Measurements from ENCODE around the gene CUBN. TPM values are rescaled to one million over a fixed set of nuclear protein-coding genes. Genes with fewer than 3 reads are reported as not detected.

CUBN gene
- total and polyA plus RNA-seq, 10 of the 15 experiments (the other 5 are each of a cell fraction or from before 2014, with no cell fraction given) = under 0.01 to 0.14 (median 0.02) TPM; not detected in 6

DNA sequence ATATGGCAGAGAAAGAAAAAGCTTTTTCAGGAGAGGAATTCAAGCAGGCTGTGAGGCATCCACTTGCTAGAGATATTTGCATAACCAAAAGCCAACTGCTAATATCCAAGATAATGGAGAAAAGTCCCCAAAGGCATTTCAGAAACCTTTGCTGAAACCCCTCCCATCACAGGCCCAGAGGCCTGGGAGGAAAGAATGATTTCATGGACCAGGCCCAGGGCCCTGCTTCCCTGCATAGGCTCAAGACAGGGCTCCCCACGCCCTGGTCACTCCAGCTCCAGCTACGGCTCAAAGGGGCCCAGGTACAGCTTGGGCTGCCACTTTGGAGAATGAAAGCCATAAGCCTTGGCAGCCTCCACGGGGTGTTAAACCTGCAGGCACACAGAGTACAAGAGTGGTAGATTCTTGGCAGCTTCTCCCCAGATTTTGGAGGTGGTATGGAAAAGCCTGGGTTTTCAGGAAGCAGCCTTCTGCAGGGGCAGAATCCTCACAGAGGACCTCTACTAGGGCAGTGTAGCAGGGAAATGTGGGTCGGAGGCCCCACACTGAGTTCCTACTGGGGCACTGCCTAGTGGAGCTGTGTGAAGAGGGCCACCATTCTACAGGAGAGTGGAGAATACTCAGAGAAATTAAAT is 306.8 kb downstream of the CUBN start:
- TF ChIP-seq ATF7 (IDR thresholded peaks at IDR 0.05; ENCODE audit: low read depth) (no peak), NR2F1 (conservative IDR thresholded peaks at IDR 0.05) (no peak), ELK1 (IDR thresholded peaks at IDR 0.05; ENCODE audit: low read depth, low read length) (no peak), HDAC6 (IDR thresholded peaks at IDR 0.05; ENCODE audit: unreplicated experiment) (no peak), HDAC2 (IDR thresholded peaks at IDR 0.05) (no peak), ESRRA (IDR thresholded peaks at IDR 0.05; ENCODE audit: low read length) (no peak)
- Histone ChIP-seq H3K9me3 (replicated peaks; ENCODE audit: control insufficient read depth, insufficient read depth, low read length) (peaks cover 4% of the 10 kb centered on the region; the same call in 2 of the 3 replicates), H3K9ac (ENCODE audit: control insufficient read depth, insufficient read depth, low read length) (no peak overlapping the region), H3K4me3 (no peak overlapping the region), H3K79me2 (ENCODE audit: control insufficient read depth, insufficient read depth, low read length) (no peaks in the 10 kb centered on the region), H3K4me2 (ENCODE audit: control insufficient read depth, insufficient read depth) (no peak overlapping the region), H3K36me3 (ENCODE audit: control insufficient read depth in 2 of 2, insufficient read depth in 2 of 2, low read length in 1 of 2) (no peaks in the 10 kb centered on the region), H3K27ac (ENCODE audit: control insufficient read depth, insufficient read depth) (no peak overlapping the region), H2AFZ (ENCODE audit: control insufficient read depth, low read depth, low read length) (no peak overlapping the region), H3K27me3 (replicated peaks in 1 of 2; ENCODE audit: control insufficient read depth in 2 of 2, insufficient read depth in 2 of 2, low read length in 1 of 2) (no peaks in the 10 kb centered on the region; a peak in 1 of 4 replicates), H3K4me1 (ENCODE audit: control insufficient read depth, insufficient read depth, low read length) (no peaks in the 10 kb centered on the region), H4K20me1 (ENCODE audit: control insufficient read depth, insufficient read depth) (no peaks in the 10 kb centered on the region)
- in situ Hi-C loops (cut with MboI) = loop anchor here (25.0 kb wide), 1 partner anchor 1839 kb away; the partner anchor contains the start of genes ARL5B and NSUN6
- intact Hi-C loops (cut with micrococcal nuclease; ENCODE audit: unreplicated experiment) = no loop called here
- FAIRE-seq (no peak), DNase-seq (ENCODE audit: low read depth, low spot score) (no peak), ATAC-seq (no peak)
- ChIA-PET CTCF (no interaction called here), RAD21 (ENCODE audit: unreplicated experiment) (no interaction called here), SMC1A (ENCODE audit: uncharacterized antibody, unreplicated experiment) (interaction anchor here (1.2 kb wide), 1 partner anchor 31 kb away, joined by 3 read pairs; no protein-coding TSS in a partner anchor), POLR2A (no interaction called here)
- WGBS (ENCODE audit: insufficient coverage, insufficient replicate concordance, low lambda C conversion rate, missing lambda C conversion rate) = 17% methylated on average over 4 of the region's 4 CpGs
- no TSS peak for BruUV-seq (replicated peaks)

- H3K27me3 ChIP-seq (replicated peaks in 1 of 2; ENCODE audit: control insufficient read depth in 2 of 2, insufficient read depth in 2 of 2, low read length in 1 of 2) = no peaks in the 10 kb centered on the region; a peak in 1 of 4 replicates
- ATAC-seq = no peak
- no peaks in the 10 kb centered on the region for H4K20me1 ChIP-seq (ENCODE audit: control insufficient read depth, insufficient read depth)
- WGBS (ENCODE audit: insufficient coverage, insufficient replicate concordance, low lambda C conversion rate, missing lambda C conversion rate) = 56% methylated on average over 2 of the region's 2 CpGs
- no peak overlapping the region for H3K27ac ChIP-seq (ENCODE audit: control insufficient read depth, insufficient read depth)
- H3K9ac ChIP-seq (ENCODE audit: control insufficient read depth, insufficient read depth, low read length) = no peak overlapping the region
- BruUV-seq (replicated peaks) = no TSS peak
- intact Hi-C loops (cut with micrococcal nuclease; ENCODE audit: unreplicated experiment) = no loop called here
- SMC1A ChIA-PET (ENCODE audit: uncharacterized antibody, unreplicated experiment) = no interaction called here
- H3K9me3 ChIP-seq (replicated peaks; ENCODE audit: control insufficient read depth, insufficient read depth, low read length) = peaks cover 4% of the 10 kb centered on the region; the same call in 2 of the 3 replicates
- CTCF ChIA-PET = interaction anchor here (1.1 kb wide), 1 partner anchor 44 kb away, joined by 3 read pairs; no protein-coding TSS in a partner anchor
- in situ Hi-C loops (cut with MboI) = loop anchor here (25.0 kb wide), 1 partner anchor 1840 kb away; the partner anchor contains the start of genes ARL5B and NSUN6
- RAD21 ChIA-PET (ENCODE audit: unreplicated experiment) = no interaction called here
- POLR2A ChIA-PET = no interaction called here
- DNase-seq (ENCODE audit: low read depth, low spot score) = no peak
- no peak for FAIRE-seq
- no peak overlapping the region for H2AFZ ChIP-seq (ENCODE audit: control insufficient read depth, low read depth, low read length)
- no peak overlapping the region for H3K4me3 ChIP-seq
- no peaks in the 10 kb centered on the region for H3K79me2 ChIP-seq (ENCODE audit: control insufficient read depth, insufficient read depth, low read length)
- no peaks in the 10 kb centered on the region for H3K4me1 ChIP-seq (ENCODE audit: control insufficient read depth, insufficient read depth, low read length)
- H3K36me3 ChIP-seq (ENCODE audit: control insufficient read depth in 2 of 2, insufficient read depth in 2 of 2, low read length in 1 of 2) = no peaks in the 10 kb centered on the region
- no peak overlapping the region for H3K4me2 ChIP-seq (ENCODE audit: control insufficient read depth, insufficient read depth)
- TF ChIP-seq EED (IDR thresholded peaks at IDR 0.05; ENCODE audit: low read depth) (no peak), NFXL1 (IDR thresholded peaks at IDR 0.05; ENCODE audit: borderline replicate concordance) (no peak), WRNIP1 (IDR thresholded peaks at IDR 0.05; ENCODE audit: borderline replicate concordance, low read depth, low read length) (no peak), ZNF384 (IDR thresholded peaks at IDR 0.05; ENCODE audit: borderline replicate concordance, low read depth, low read length) (no peak), ZNF274 (IDR thresholded peaks at IDR 0.05; ENCODE audit: insufficient read depth, insufficient read length) (no peak), HDAC2 (IDR thresholded peaks at IDR 0.05) (no peak), SMC3 (IDR thresholded peaks at IDR 0.05; ENCODE audit: borderline replicate concordance, low read length) (no peak)
- TF ChIP-seq, protein P1, sequence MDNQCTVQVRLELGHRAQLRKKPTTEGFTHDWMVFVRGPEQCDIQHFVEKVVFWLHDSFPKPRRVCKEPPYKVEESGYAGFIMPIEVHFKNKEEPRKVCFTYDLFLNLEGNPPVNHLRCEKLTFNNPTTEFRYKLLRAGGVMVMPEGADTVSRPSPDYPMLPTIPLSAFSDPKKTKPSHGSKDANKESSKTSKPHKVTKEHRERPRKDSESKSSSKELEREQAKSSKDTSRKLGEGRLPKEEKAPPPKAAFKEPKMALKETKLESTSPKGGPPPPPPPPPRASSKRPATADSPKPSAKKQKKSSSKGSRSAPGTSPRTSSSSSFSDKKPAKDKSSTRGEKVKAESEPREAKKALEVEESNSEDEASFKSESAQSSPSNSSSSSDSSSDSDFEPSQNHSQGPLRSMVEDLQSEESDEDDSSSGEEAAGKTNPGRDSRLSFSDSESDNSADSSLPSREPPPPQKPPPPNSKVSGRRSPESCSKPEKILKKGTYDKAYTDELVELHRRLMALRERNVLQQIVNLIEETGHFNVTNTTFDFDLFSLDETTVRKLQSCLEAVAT (IDR thresholded peaks at IDR 0.05) = no peak
Measured at GRCh38 chr10:16822027-16822426, 307.6 kb downstream of the CUBN start.

Measured in GM12878 (cell line).